Lung (tissue), 16 donors: Measurements from ENCODE around the gene DCAF8L1. TPM values are rescaled to one million over a fixed set of nuclear protein-coding genes. Genes with fewer than 3 reads are reported as not detected.

Experiments
- ATAC-seq: fragments of 200-7000 bp; cut with Tn5 transposase; one replicate; pipeline ENCODE4 v1.9.1; 2020; ENCODE audit warnings: moderate number of reproducible peaks; ENCODE audit not compliant: insufficient read depth, low FRiP score
- DNase-seq, 3 donors: peaks; one replicate each; pipeline ENCODE4 v3.0.0-alpha.2; 2013 to 2017
- H3K27ac ChIP-seq, 2 donors: one replicate each; pipeline ENCODE4 v1.5.1; 2013; ENCODE audit warnings: mild to moderate bottlenecking in 2 of 2, moderate library complexity in 2 of 2, control low read depth in 1 of 2, inconsistent platforms in 1 of 2, low read depth in 1 of 2, low read length in 1 of 2
- H3K27me3 ChIP-seq, 3 donors: one replicate each; pipeline ENCODE4 v1.5.1; 2013; ENCODE audit warnings: low read length in 2 of 3; ENCODE audit not compliant: control insufficient read depth in 3 of 3, insufficient read depth in 3 of 3
- H3K36me3 ChIP-seq, 4 donors: one replicate each; pipeline ENCODE4 v1.5.1; 2013; ENCODE audit warnings: low read length in 4 of 4, mild to moderate bottlenecking in 1 of 4, moderate library complexity in 1 of 4; ENCODE audit not compliant: control insufficient read depth in 4 of 4, insufficient read depth in 4 of 4
- H3K4me1 ChIP-seq, 5 donors: one replicate each; pipeline ENCODE4 v1.5.1; 2013; ENCODE audit warnings: low read length in 5 of 5, mild to moderate bottlenecking in 2 of 5, moderate library complexity in 1 of 5; ENCODE audit not compliant: control insufficient read depth in 5 of 5, insufficient read depth in 5 of 5
- H3K4me3 ChIP-seq: one replicate; pipeline ENCODE4 v1.5.1; 2013; ENCODE audit warnings: mild to moderate bottlenecking, control low read depth, moderate library complexity
- H3K9ac ChIP-seq, 2 donors: one replicate each; pipeline ENCODE4 v1.5.1; 2013; ENCODE audit warnings: low read length in 2 of 2, control low read depth in 1 of 2; ENCODE audit not compliant: insufficient read depth in 1 of 2
- H3K9me3 ChIP-seq, 4 donors: one replicate each; pipeline ENCODE4 v1.5.1; 2013; ENCODE audit warnings: low read length in 3 of 4, mild to moderate bottlenecking in 1 of 4, moderate library complexity in 1 of 4; ENCODE audit not compliant: control insufficient read depth in 4 of 4, insufficient read depth in 3 of 4
- CTCF ChIP-seq: IDR thresholded peaks from 2 replicates; pipeline ENCODE4 v1.5.1; 2012; ENCODE audit warnings: mild to moderate bottlenecking; ENCODE audit errors: control extremely low read depth, extremely low read depth
- WGBS, 2 donors: extraction: QIAGEN DNeasy Blood & Tissue Kit; methylation state at CpG; one replicate each; pipeline ENCODE4 v1.1.7; 2013; 5-methylcytosine and 5-hydroxymethylcytosine counted together
- long read RNA-seq, 5 donors: transcript quantifications; one replicate each; lab custom pipeline, GENCODE V29; 2026
- polyA plus RNA-seq, 2 donors: library from polyadenylated mRNA; stranded (reverse); fragments of 200-250 nt; gene quantifications; one replicate each; pipeline ENCODE4 v1.2.1, GENCODE V29; 2013
- total RNA-seq, 2 donors: library from RNA; depleted of rRNA in 1 of 2; stranded (reverse); fragments of >200 nt in 1 of 2; gene quantifications; one replicate each; pipeline ENCODE4 v1.2.1, GENCODE V29; 2014 to 2021
- donor health status: control.
- donor health status: control.
- donor health status: Bipolar disorder and iron deficiency.
- donor health status: healthy.
- donor health status: DM: yes; HTN: yes; CAD: no.

Gene DCAF8L1
- total RNA-seq (not detected), polyA plus RNA-seq (not detected)
- long read RNA-seq, donor 1 = 0 reads
- long read RNA-seq, donor 2 = 0 reads
- long read RNA-seq, donor 3 = 0 reads
- long read RNA-seq, donor 4 = 0 reads
- long read RNA-seq, donor 5 = 0 reads

GRCh38 chrX:27981349-27981748 lies at the start of gene DCAF8L1:
TSS of gene DCAF8L1 (minus strand) at chrX:27981449. CDS start at chrX:27981334, 115 bp downstream.
- Histone ChIP-seq H3K4me3 (no peak within 1 kb of the TSS), H3K9me3 (no peaks in the 10 kb centered on the region), H3K4me1 (no peaks in the 10 kb centered on the region), H3K36me3 (no peaks in the 10 kb centered on the region), H3K27me3 (peaks cover 0 to 2% (median 0%) of the 10 kb centered on the region in 3 donors), H3K27ac (no peak within 1 kb of the TSS), H3K9ac (no peak within 1 kb of the TSS)
- ATAC-seq = no peak
- DNase-seq = no peak
- WGBS, 2 donors = 86 to 96% methylated on average over 14 of the region's 14 CpGs
- no peak for TF ChIP-seq CTCF

GRCh38 chrX:28022371-28022770 lies 41.1 kb upstream of the DCAF8L1 start:
- Histone ChIP-seq H3K27me3 (no peaks in the 10 kb centered on the region), H3K9me3 (no peaks in the 10 kb centered on the region), H3K4me1 (no peaks in the 10 kb centered on the region), H3K27ac (no peak overlapping the region), H3K36me3 (no peaks in the 10 kb centered on the region), H3K4me3 (no peak overlapping the region), H3K9ac (no peak overlapping the region)
- no peak for ATAC-seq
- TF ChIP-seq CTCF = no peak
- WGBS, 2 donors = 60 to 81% methylated on average over 2 of the region's 2 CpGs
- no peak for DNase-seq

DNA sequence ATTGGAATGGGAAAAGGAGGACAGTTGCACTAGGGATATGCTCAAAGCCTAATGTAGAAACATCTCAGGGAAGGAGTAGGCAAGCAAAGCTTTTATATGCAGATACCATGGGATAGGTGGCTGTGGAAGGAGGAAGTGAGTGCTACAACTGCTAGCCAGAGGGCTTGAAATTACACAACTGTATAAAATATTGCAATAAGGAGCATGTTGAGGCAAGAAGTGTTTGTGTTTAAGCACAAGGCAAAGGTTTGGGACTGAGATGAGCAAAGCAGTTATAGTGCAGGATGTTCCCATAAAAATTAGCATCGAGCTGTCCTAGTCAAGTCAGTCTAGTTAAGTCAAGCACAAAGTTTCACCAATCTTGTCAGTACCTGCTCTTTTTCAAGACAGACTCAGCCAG lies 35.6 kb upstream of the DCAF8L1 start:
- Histone ChIP-seq H3K36me3 (no peaks in the 10 kb centered on the region), H3K4me3 (no peak overlapping the region), H3K27me3 (peaks cover 0 to 4% (median 0%) of the 10 kb centered on the region in 3 donors), H3K4me1 (no peaks in the 10 kb centered on the region), H3K9ac (no peak overlapping the region), H3K9me3 (peaks cover 0 to 2% (median 0%) of the 10 kb centered on the region in 4 donors), H3K27ac (no peak overlapping the region)
- DNase-seq (no peak), ATAC-seq (no peak)
- TF ChIP-seq CTCF = no peak
- WGBS, 2 donors = 43 to 67% methylated on average over 1 of the region's 1 CpG

DNA sequence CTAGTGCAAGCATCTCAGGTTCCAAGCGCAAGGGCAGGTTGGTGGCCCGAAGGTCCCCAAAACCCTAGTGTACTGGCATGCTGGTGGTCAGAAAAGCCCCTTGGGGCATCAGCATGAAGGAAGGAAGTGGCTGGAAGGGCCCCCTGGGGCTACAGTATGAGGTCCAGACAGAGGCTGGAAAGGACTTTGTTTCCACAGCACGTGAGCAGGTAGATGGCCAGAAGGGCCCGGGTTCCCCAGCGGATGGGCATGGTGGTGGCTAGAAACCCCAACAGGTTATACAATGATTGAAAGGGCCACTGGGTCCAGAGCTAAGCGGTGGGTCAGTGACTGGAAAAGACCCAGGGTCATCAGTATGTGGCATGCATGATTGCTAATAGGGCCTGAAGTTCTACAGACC lies 34.7 kb upstream of the DCAF8L1 start:
- H3K36me3 ChIP-seq = no peaks in the 10 kb centered on the region

More for the DNA sequence above, 34.7 kb upstream of the DCAF8L1 start:
- DNase-seq (no peak), ATAC-seq (no peak)
- WGBS, 2 donors = 86 to 96% methylated on average over 6 of the region's 6 CpGs
- H3K4me1 ChIP-seq = no peaks in the 10 kb centered on the region
- peaks cover 0 to 4% (median 0%) of the 10 kb centered on the region in 3 donors for H3K27me3 ChIP-seq
- no peak overlapping the region for H3K27ac ChIP-seq
- H3K9me3 ChIP-seq = peaks cover 0 to 2% (median 0%) of the 10 kb centered on the region in 4 donors
- no peak overlapping the region for H3K4me3 ChIP-seq
- H3K9ac ChIP-seq = no peak overlapping the region
- TF ChIP-seq CTCF = no peak
